Gastrocnemius medialis (tissue), 4 donors: ENCODE data around the gene GRIN2A. TPM values are rescaled to one million over a fixed set of nuclear protein-coding genes. Genes with fewer than 3 reads are reported as not detected.

Source experiments
- ATAC-seq, 2 donors: fragments of 150-250 bp; one replicate each; pipeline ENCODE4 v1.9.1; 2016
- DNase-seq, 2 donors: peaks; one replicate each; pipeline ENCODE4 v3.0.0-alpha.2; 2019
- H3K27ac ChIP-seq, 4 donors: fragments of 200-600 bp; sonication (generic); 1 replicate in 1 of 4; 2 replicates in 3 of 4; pipeline ENCODE4 v1.5.1; 2016 to 2018; ENCODE audit warnings: mild to moderate bottlenecking in 2 of 4, moderate library complexity in 1 of 4
- H3K27me3 ChIP-seq, 3 donors: fragments of 200-600 bp; sonication (generic) in 2 of 3; 1 replicate in 1 of 3; 2 replicates in 2 of 3; pipeline versions ENCODE4 v1.5.1 to v1.6.0; 2016 to 2019; ENCODE audit warnings: mild to moderate bottlenecking in 1 of 3, moderate library complexity in 1 of 3
- H3K36me3 ChIP-seq, 2 donors: fragments of 200-600 bp; sonication (generic) in 1 of 2; one replicate each; pipeline ENCODE4 v1.5.1; 2017 to 2018
- H3K4me1 ChIP-seq, 2 donors: fragments of 200-600 bp; sonication (generic) in 1 of 2; one replicate each; pipeline ENCODE4 v1.5.1; 2016 to 2017; ENCODE audit warnings: mild to moderate bottlenecking in 2 of 2
- H3K4me3 ChIP-seq, 4 donors: fragments of 200-600 bp; sonication (generic) in 3 of 4; 1 replicate in 1 of 4; 2 replicates in 3 of 4; pipeline ENCODE4 v1.5.1; 2016 to 2019; ENCODE audit warnings: mild to moderate bottlenecking in 2 of 4
- H3K9me3 ChIP-seq, 3 donors: fragments of 200-600 bp; sonication (generic) in 2 of 3; 1 replicate in 1 of 3; 2 replicates in 2 of 3; pipeline ENCODE4 v1.5.1; 2016 to 2019
- POLR2A ChIP-seq, 2 donors: fragments of 450-650 bp; IDR thresholded peaks; one replicate each; pipeline ENCODE4 v1.6.1; 2017; ENCODE audit warnings: antibody characterized with exemption in 2 of 2, mild to moderate bottlenecking in 2 of 2, moderate library complexity in 2 of 2
- in situ Hi-C, 4 donors: fragments of 200-750 bp; cut with MboI; loops; one replicate each; pipeline versions ENCODE4 v1.15.0 to v1.8.0; 2017; ENCODE audit warnings: low sequenced_read_pairs in 4 of 4
- intact Hi-C: fragments of 100-400 bp; cut with DNase I; formaldehyde crosslinking; loops from one replicate; pipeline ENCODE4 v1.15.1; 2023; ENCODE audit warnings: low total_unique reads
- total RNA-seq, 4 donors: library from RNA; depleted of rRNA; stranded (reverse); fragments of >200 nt; gene quantifications; one replicate each; pipeline versions ENCODE4 v1.1.0 to v1.2.3, GENCODE V29; 2016
- TF ChIP-seq, protein P1 (sequence below), 5 experiments: fragments of 450-650 bp in 3 of 5; fragments of 200-600 bp in 2 of 5; sonication (generic) in 2 of 5; IDR thresholded peaks in 4 of 5; conservative IDR thresholded peaks in 1 of 5; 1 replicate in 4 of 5; 2 replicates in 1 of 5; pipeline ENCODE4 v1.5.1; 2016 to 2019; ENCODE audit warnings: antibody characterized with exemption in 5 of 5, mild to moderate bottlenecking in 3 of 5, moderate library complexity in 3 of 5

Gene GRIN2A
- total RNA-seq, 4 donors from 2014 or later: 0.13 to 0.87 TPM; not detected in 2

DNA sequence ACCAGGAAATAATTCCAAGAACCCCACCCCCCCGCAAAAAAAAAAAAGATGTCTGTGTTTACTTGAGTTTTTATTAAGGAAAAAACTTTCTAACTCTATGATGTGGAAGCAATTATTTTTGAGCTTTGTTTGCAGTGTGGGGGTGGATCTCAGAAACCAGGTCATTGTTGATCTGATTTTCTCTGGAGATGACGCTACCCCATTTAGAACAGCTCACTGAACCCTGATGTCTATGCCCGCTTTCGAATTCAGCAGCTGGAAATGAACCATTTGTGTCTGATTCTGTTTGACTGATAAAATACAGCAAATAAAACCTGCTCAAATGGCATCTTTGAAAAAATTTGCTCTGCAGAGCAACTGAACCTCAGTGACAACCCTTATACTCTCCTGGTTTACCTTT, 368.6 kb downstream of the GRIN2A start:
- Histone ChIP-seq H3K27me3 (peaks cover 0 to 5% (median 0%) of the 10 kb centered on the region in 3 donors), H3K36me3 (no peaks in the 10 kb centered on the region), H3K4me1 (no peaks in the 10 kb centered on the region), H3K9me3 (no peaks in the 10 kb centered on the region), H3K27ac (no peak overlapping the region), H3K4me3 (no peak overlapping the region)
- ATAC-seq (no peak), DNase-seq (no peak)
- intact Hi-C loops (no loop called here), in situ Hi-C loops (no loop called here)
- TF ChIP-seq, protein P1, sequence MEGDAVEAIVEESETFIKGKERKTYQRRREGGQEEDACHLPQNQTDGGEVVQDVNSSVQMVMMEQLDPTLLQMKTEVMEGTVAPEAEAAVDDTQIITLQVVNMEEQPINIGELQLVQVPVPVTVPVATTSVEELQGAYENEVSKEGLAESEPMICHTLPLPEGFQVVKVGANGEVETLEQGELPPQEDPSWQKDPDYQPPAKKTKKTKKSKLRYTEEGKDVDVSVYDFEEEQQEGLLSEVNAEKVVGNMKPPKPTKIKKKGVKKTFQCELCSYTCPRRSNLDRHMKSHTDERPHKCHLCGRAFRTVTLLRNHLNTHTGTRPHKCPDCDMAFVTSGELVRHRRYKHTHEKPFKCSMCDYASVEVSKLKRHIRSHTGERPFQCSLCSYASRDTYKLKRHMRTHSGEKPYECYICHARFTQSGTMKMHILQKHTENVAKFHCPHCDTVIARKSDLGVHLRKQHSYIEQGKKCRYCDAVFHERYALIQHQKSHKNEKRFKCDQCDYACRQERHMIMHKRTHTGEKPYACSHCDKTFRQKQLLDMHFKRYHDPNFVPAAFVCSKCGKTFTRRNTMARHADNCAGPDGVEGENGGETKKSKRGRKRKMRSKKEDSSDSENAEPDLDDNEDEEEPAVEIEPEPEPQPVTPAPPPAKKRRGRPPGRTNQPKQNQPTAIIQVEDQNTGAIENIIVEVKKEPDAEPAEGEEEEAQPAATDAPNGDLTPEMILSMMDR (IDR thresholded peaks at IDR 0.05 in 4 of 5, conservative IDR thresholded peaks at IDR 0.05 in 1 of 5): no peak
- TF ChIP-seq POLR2A (IDR thresholded peaks at IDR 0.05): no peak

GRCh38 chr16:9808210-9808609, 374.0 kb downstream of the GRIN2A start:
- Histone ChIP-seq H3K36me3 (no peaks in the 10 kb centered on the region), H3K4me3 (no peak overlapping the region), H3K27me3 (peaks cover 0 to 2% (median 0%) of the 10 kb centered on the region in 3 donors), H3K9me3 (no peaks in the 10 kb centered on the region), H3K4me1 (no peaks in the 10 kb centered on the region), H3K27ac (no peak overlapping the region)
- TF ChIP-seq POLR2A (IDR thresholded peaks at IDR 0.05): no peak
- TF ChIP-seq, protein P1 (IDR thresholded peaks at IDR 0.05 in 4 of 5, conservative IDR thresholded peaks at IDR 0.05 in 1 of 5): no peak
- DNase-seq (no peak), ATAC-seq (no peak)
- in situ Hi-C loops (no loop called here), intact Hi-C loops (no loop called here)

GRCh38 chr16:9807302-9807701, 374.9 kb downstream of the GRIN2A start:
- intact Hi-C loops (no loop called here), in situ Hi-C loops (no loop called here)
- DNase-seq: no peak
- Histone ChIP-seq H3K27ac (no peak overlapping the region), H3K36me3 (no peaks in the 10 kb centered on the region), H3K4me3 (no peak overlapping the region), H3K4me1 (no peaks in the 10 kb centered on the region), H3K9me3 (no peaks in the 10 kb centered on the region), H3K27me3 (peaks cover 0 to 2% (median 0%) of the 10 kb centered on the region in 3 donors)
- ATAC-seq: no peak
- TF ChIP-seq, protein P1 (IDR thresholded peaks at IDR 0.05 in 4 of 5, conservative IDR thresholded peaks at IDR 0.05 in 1 of 5): no peak
- no peak for TF ChIP-seq POLR2A (IDR thresholded peaks at IDR 0.05)

GRCh38 chr16:9805109-9805508, 377.1 kb downstream of the GRIN2A start:
- DNase-seq (no peak), ATAC-seq (no peak)
- Histone ChIP-seq H3K4me3 (no peak overlapping the region), H3K27ac (no peak overlapping the region), H3K36me3 (no peaks in the 10 kb centered on the region), H3K4me1 (no peaks in the 10 kb centered on the region), H3K27me3 (no peaks in the 10 kb centered on the region), H3K9me3 (no peaks in the 10 kb centered on the region)
- intact Hi-C loops (no loop called here), in situ Hi-C loops (no loop called here)
- no peak for TF ChIP-seq POLR2A (IDR thresholded peaks at IDR 0.05)
- TF ChIP-seq, protein P1 (IDR thresholded peaks at IDR 0.05 in 4 of 5, conservative IDR thresholded peaks at IDR 0.05 in 1 of 5): no peak

GRCh38 chr16:9802160-9802559, 380.1 kb downstream of the GRIN2A start:
- H3K9me3 ChIP-seq: no peaks in the 10 kb centered on the region
- no peak overlapping the region for H3K4me3 ChIP-seq
- DNase-seq (no peak), ATAC-seq (no peak)
- TF ChIP-seq, protein P1 (IDR thresholded peaks at IDR 0.05 in 4 of 5, conservative IDR thresholded peaks at IDR 0.05 in 1 of 5): no peak
- intact Hi-C loops (no loop called here), in situ Hi-C loops (no loop called here)
- H3K4me1 ChIP-seq: no peaks in the 10 kb centered on the region
- H3K27me3 ChIP-seq: no peaks in the 10 kb centered on the region
- no peaks in the 10 kb centered on the region for H3K36me3 ChIP-seq
- H3K27ac ChIP-seq: no peak overlapping the region
